OCI-LY7 (cell line): Measurements from ENCODE around the gene SEC14L1. TPM values are rescaled to one million over a fixed set of nuclear protein-coding genes. Genes with fewer than 3 reads are reported as not detected.

Experiments used
- BruUV-seq: library from RNA; stranded (reverse); fragments of 400-500 nt; replicated peaks from 2 replicates; lab custom pipeline; 2021; lab: Mats Ljungman, UMichigan
- CTCF ChIA-PET: fragments of 300-600 bp; sonication (Branson Sonifier 250); formaldehyde crosslinking; loops from one replicate; lab custom pipeline; 2022; ENCODE audit warnings: antibody characterized with exemption; ENCODE audit not compliant: unreplicated experiment; lab: Charles Lee
- POLR2A ChIA-PET: fragments of 300-600 bp; sonication (Branson Sonifier 250); formaldehyde crosslinking; loops from one replicate; lab custom pipeline; 2022; ENCODE audit warnings: antibody characterized with exemption; lab: Charles Lee
- DNase-seq: peaks from one replicate; pipeline ENCODE4 v3.0.0-alpha.2; 2015; ENCODE audit warnings: low spot score
- H2AFZ ChIP-seq: fragments of 200-600 bp; sonication (generic), shearing (Covaris generic); 2 replicates; pipeline ENCODE4 v1.6.1; 2014; ENCODE audit warnings: mild to moderate bottlenecking, antibody characterized with exemption, low read length, moderate library complexity
- H3K27ac ChIP-seq: fragments of 200-600 bp; sonication (generic); 2 replicates; pipeline ENCODE4 v1.5.1; 2014; ENCODE audit warnings: mixed run types, low read depth, mild to moderate bottlenecking, moderate library complexity, low read length, inconsistent platforms; ENCODE audit not compliant: poor library complexity, severe bottlenecking
- H3K36me3 ChIP-seq: fragments of 200-600 bp; sonication (generic); 2 replicates; pipeline ENCODE4 v1.6.1; 2014; ENCODE audit warnings: mild to moderate bottlenecking, antibody characterized with exemption, low read length, moderate library complexity, mixed read lengths; ENCODE audit not compliant: insufficient read depth
- H3K4me1 ChIP-seq: fragments of 200-600 bp; sonication (generic); 2 replicates; pipeline ENCODE4 v1.5.1; 2014; ENCODE audit warnings: mild to moderate bottlenecking, low read length; ENCODE audit not compliant: insufficient read depth, poor library complexity, severe bottlenecking
- H3K4me2 ChIP-seq: fragments of 200-600 bp; sonication (generic); 2 replicates; pipeline ENCODE4 v1.6.1; 2014; ENCODE audit warnings: mild to moderate bottlenecking, low read length
- H3K4me3 ChIP-seq: fragments of 200-600 bp; sonication (generic); 2 replicates; pipeline ENCODE4 v1.5.1; 2014; ENCODE audit warnings: mild to moderate bottlenecking, low read depth, low read length; ENCODE audit not compliant: poor library complexity, severe bottlenecking
- H3K79me2 ChIP-seq: fragments of 200-600 bp; sonication (generic); 2 replicates; pipeline ENCODE4 v1.6.1; 2016; ENCODE audit warnings: low read depth, mild to moderate bottlenecking, low read length, moderate library complexity, mixed read lengths; ENCODE audit not compliant: insufficient read depth
- H3K9me2 ChIP-seq: fragments of 200-600 bp; sonication (generic); 2 replicates; pipeline ENCODE4 v1.6.1; 2016; ENCODE audit warnings: mild to moderate bottlenecking, low read length, mixed read lengths; ENCODE audit not compliant: insufficient read depth
- H3K9me3 ChIP-seq: fragments of 200-600 bp; sonication (generic); 2 replicates; pipeline ENCODE4 v1.6.1; 2014; ENCODE audit warnings: mild to moderate bottlenecking, mixed run types, low read length, mixed read lengths
- H4K20me1 ChIP-seq: fragments of 200-600 bp; sonication (generic); 2 replicates; pipeline ENCODE4 v1.6.1; 2014; ENCODE audit warnings: mild to moderate bottlenecking, antibody characterized with exemption, low read length, moderate library complexity, mixed read lengths; ENCODE audit not compliant: insufficient read depth
- EZH2phosphoT487 ChIP-seq: fragments of 200-600 bp; sonication (generic); IDR thresholded peaks from 2 replicates; pipeline ENCODE4 v1.6.1; 2018; ENCODE audit warnings: low read depth, borderline replicate concordance, mild to moderate bottlenecking, mixed run types, antibody characterized with exemption, low read length, moderate library complexity, mixed read lengths
- intact Hi-C: fragments of 100-400 bp; cut with micrococcal nuclease; formaldehyde crosslinking; loops from one replicate; pipeline ENCODE4 v1.10.0; 2022; ENCODE audit not compliant: unreplicated experiment
- total RNA-seq, 2 experiments: library from RNA; depleted of rRNA in 1 of 2; stranded (reverse); fragments of >200 nt in 1 of 2; shearing (Covaris generic) in 1 of 2; gene quantifications; 2 replicates each; pipeline ENCODE4 v1.2.3, GENCODE V29; 2014 to 2022
- TF ChIP-seq, protein P1 (sequence below): fragments of 200-600 bp; sonication (generic); conservative IDR thresholded peaks from 2 replicates; pipeline ENCODE4 v1.5.1; 2014; ENCODE audit warnings: mild to moderate bottlenecking, antibody characterized with exemption, low read length, moderate library complexity, mixed read lengths

Gene SEC14L1
- total RNA-seq, 2 experiments from 2014 or later, result 137 to 227 TPM

DNA sequence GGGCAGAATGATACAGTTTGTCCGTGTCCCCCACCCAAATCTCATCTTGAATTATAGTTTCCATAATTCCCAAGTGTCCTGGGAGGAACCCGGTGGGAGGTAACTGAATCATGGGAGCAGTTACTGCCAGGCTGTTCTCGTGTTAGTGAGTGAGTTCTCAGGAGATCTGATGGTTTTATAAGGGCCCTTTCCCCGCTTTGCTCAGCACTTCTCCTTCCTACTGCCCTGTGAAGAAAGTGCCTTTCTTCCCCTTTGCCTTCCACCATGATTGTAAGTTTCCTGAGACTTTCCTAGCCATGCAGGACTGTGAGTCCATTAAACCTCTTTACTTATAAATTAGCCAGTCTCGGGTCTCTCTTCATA lies 28.9 kb upstream of the SEC14L1 start:
- POLR2A ChIA-PET, result no interaction called here

DNA sequence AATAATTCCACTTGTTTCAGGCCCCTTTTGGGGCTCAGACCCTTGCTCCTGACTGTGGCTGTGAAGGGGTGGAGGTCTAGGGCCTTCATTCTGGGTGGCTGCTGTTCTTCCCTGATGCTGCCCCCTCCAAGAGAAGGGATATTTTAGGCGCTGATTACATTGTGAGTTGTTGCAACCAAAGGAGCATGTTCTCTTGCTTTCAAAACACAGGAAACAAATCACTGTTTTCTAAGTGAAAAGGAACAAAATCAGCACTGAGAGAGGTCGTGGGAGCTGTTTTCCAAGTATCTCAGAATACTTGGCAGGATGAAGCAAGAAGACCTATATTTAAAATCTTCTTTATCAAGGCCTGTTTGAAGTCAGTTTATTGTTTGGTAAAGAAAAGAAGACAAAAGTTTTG lies 25.3 kb upstream of the SEC14L1 start:
- Histone ChIP-seq H3K9me2 (no peaks in the 10 kb centered on the region), H3K9me3 (no peaks in the 10 kb centered on the region), H3K4me1 (peaks cover 6% of the 10 kb centered on the region), H4K20me1 (no peaks in the 10 kb centered on the region), H3K4me3 (no peak overlapping the region), H3K4me2 (no peak overlapping the region), H3K27ac (no peak overlapping the region), H3K36me3 (no peaks in the 10 kb centered on the region), H3K79me2 (no peaks in the 10 kb centered on the region), H2AFZ (no peak overlapping the region)
- TF ChIP-seq EZH2phosphoT487, result no peak
- TF ChIP-seq, protein P1, sequence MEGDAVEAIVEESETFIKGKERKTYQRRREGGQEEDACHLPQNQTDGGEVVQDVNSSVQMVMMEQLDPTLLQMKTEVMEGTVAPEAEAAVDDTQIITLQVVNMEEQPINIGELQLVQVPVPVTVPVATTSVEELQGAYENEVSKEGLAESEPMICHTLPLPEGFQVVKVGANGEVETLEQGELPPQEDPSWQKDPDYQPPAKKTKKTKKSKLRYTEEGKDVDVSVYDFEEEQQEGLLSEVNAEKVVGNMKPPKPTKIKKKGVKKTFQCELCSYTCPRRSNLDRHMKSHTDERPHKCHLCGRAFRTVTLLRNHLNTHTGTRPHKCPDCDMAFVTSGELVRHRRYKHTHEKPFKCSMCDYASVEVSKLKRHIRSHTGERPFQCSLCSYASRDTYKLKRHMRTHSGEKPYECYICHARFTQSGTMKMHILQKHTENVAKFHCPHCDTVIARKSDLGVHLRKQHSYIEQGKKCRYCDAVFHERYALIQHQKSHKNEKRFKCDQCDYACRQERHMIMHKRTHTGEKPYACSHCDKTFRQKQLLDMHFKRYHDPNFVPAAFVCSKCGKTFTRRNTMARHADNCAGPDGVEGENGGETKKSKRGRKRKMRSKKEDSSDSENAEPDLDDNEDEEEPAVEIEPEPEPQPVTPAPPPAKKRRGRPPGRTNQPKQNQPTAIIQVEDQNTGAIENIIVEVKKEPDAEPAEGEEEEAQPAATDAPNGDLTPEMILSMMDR, result no peak
- POLR2A ChIA-PET, result interaction anchor here (0.7 kb wide), 2 partner anchors 310 to 496 kb away, joined by 3 to 5 read pairs; no protein-coding TSS in a partner anchor
- CTCF ChIA-PET, result no interaction called here
- no TSS peak for BruUV-seq
- intact Hi-C loops, result no loop called here
- no peak for DNase-seq

More for the DNA sequence above, 28.9 kb upstream of the SEC14L1 start:
- BruUV-seq, result no TSS peak
- Histone ChIP-seq H2AFZ (no peak overlapping the region), H4K20me1 (peaks cover 6% of the 10 kb centered on the region; the same call in 1 of the 2 replicates), H3K9me3 (no peaks in the 10 kb centered on the region), H3K27ac (no peak overlapping the region), H3K4me3 (no peak overlapping the region), H3K79me2 (no peaks in the 10 kb centered on the region), H3K9me2 (no peaks in the 10 kb centered on the region), H3K36me3 (no peaks in the 10 kb centered on the region), H3K4me2 (no peak overlapping the region), H3K4me1 (peaks cover 31% of the 10 kb centered on the region)
- TF ChIP-seq, protein P1, result no peak
- no peak for TF ChIP-seq EZH2phosphoT487
- intact Hi-C loops, result no loop called here
- CTCF ChIA-PET, result no interaction called here
- no peak for DNase-seq

DNA sequence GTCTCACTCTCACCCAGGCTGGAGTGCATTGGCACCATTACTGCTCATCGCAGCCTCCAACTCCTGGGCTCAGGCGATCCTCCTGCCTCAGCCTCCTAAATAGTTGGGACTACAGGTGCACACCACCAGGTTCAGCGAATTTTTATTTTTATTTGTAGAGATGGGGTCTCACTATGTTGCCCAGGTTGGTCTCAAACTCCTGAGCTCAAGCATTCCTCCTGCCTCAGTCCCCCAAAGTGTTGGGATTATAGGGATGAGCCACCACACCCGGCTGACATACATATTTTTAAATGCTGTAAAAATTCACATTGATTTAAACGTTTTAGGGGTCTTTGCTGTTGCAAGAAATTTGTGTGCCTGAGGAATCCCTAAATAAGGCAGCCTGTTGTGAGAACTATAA lies 24.8 kb upstream of the SEC14L1 start:
- Histone ChIP-seq H3K9me2 (no peaks in the 10 kb centered on the region), H3K4me1 (peaks cover 2% of the 10 kb centered on the region), H3K4me2 (no peak overlapping the region), H3K79me2 (no peaks in the 10 kb centered on the region), H3K36me3 (no peaks in the 10 kb centered on the region), H3K9me3 (no peaks in the 10 kb centered on the region), H3K4me3 (no peak overlapping the region), H3K27ac (no peak overlapping the region), H2AFZ (no peak overlapping the region), H4K20me1 (no peaks in the 10 kb centered on the region)
- BruUV-seq, result no TSS peak
- ChIA-PET POLR2A (interaction anchor here (0.7 kb wide), 2 partner anchors 309 to 495 kb away, joined by 3 to 5 read pairs; no protein-coding TSS in a partner anchor), CTCF (no interaction called here)
- no peak for DNase-seq
- TF ChIP-seq, protein P1, result no peak
- no peak for TF ChIP-seq EZH2phosphoT487
- intact Hi-C loops, result no loop called here
